WTC11 (cell line): ENCODE results near the gene TLE4. TPM values are rescaled to one million over a fixed set of nuclear protein-coding genes. Genes with fewer than 3 reads are reported as not detected.

Experiments used
- ATAC-seq: fragments of 200-7000 bp; cut with Tn5 transposase; 2 replicates; pipeline ENCODE4 v1.10.0; 2021; ENCODE audit warnings: mild to moderate bottlenecking, moderate library complexity
- CTCF ChIA-PET: fragments of 300-600 bp; sonication (Branson Sonifier 250); formaldehyde crosslinking; loops from one replicate; lab custom pipeline; 2021; ENCODE audit warnings: antibody characterized with exemption; lab: Charles Lee
- POLR2A ChIA-PET: fragments of 350-600 bp; sonication (Branson Sonifier 250); formaldehyde crosslinking; loops from one replicate; lab custom pipeline; 2021; ENCODE audit warnings: antibody characterized with exemption; lab: Charles Lee
- DNase-seq: peaks from one replicate; pipeline ENCODE4 v3.0.0; 2021; ENCODE audit warnings: low spot score
- H3K27ac Mint-ChIP-seq: 2 replicates; pipeline ENCODE4 v1.8.0; 2021; ENCODE audit warnings: mixed read lengths
- H3K27me3 Mint-ChIP-seq: 2 replicates; pipeline ENCODE4 v1.8.0; 2021; ENCODE audit warnings: low read depth, mild to moderate bottlenecking, moderate library complexity, mixed read lengths
- H3K36me3 Mint-ChIP-seq: 2 replicates; pipeline ENCODE4 v1.8.0; 2021; ENCODE audit warnings: mixed read lengths
- H3K4me1 Mint-ChIP-seq: 2 replicates; pipeline ENCODE4 v1.8.0; 2022; ENCODE audit warnings: mixed read lengths
- H3K4me3 Mint-ChIP-seq: 2 replicates; pipeline ENCODE4 v1.8.0; 2021; ENCODE audit warnings: mild to moderate bottlenecking, moderate library complexity, mixed read lengths
- H3K9me3 Mint-ChIP-seq: 2 replicates; pipeline ENCODE4 v1.8.0; 2021; ENCODE audit warnings: mixed read lengths
- ATF1 ChIP-seq: sonication (generic); formaldehyde crosslinking; IDR thresholded peaks from 2 replicates; pipeline ENCODE4 v1.8.1; 2023; ENCODE audit warnings: mild to moderate bottlenecking, moderate library complexity, missing genetic modification reagents
- ATF2 ChIP-seq: sonication (generic); formaldehyde crosslinking; IDR thresholded peaks from 2 replicates; pipeline ENCODE4 v1.8.1; 2022; ENCODE audit warnings: low read depth, missing genetic modification reagents, borderline replicate concordance
- ATF6 ChIP-seq: sonication (generic); formaldehyde crosslinking; IDR thresholded peaks from 2 replicates; pipeline ENCODE4 v1.8.1; 2023; ENCODE audit warnings: mild to moderate bottlenecking, missing genetic modification reagents
- CREB1 ChIP-seq: sonication (generic); formaldehyde crosslinking; IDR thresholded peaks from 2 replicates; pipeline ENCODE4 v1.8.0; 2023; ENCODE audit warnings: mild to moderate bottlenecking, missing genetic modification reagents
- CREM ChIP-seq: sonication (generic); formaldehyde crosslinking; IDR thresholded peaks from 2 replicates; pipeline ENCODE4 v1.8.1; 2022; ENCODE audit warnings: mild to moderate bottlenecking, missing genetic modification reagents, moderate library complexity
- ESRRA ChIP-seq: sonication (generic); formaldehyde crosslinking; IDR thresholded peaks from 2 replicates; pipeline ENCODE4 v1.8.1; 2022; ENCODE audit warnings: mild to moderate bottlenecking, missing genetic modification reagents, borderline replicate concordance
- FOXK1 ChIP-seq: sonication (generic); formaldehyde crosslinking; IDR thresholded peaks from 2 replicates; pipeline ENCODE4 v1.8.0; 2022; ENCODE audit warnings: mild to moderate bottlenecking, moderate library complexity, missing genetic modification reagents
- FOXP1 ChIP-seq: sonication (generic); formaldehyde crosslinking; IDR thresholded peaks from 2 replicates; pipeline ENCODE4 v1.8.0; 2022; ENCODE audit warnings: missing genetic modification reagents, mild to moderate bottlenecking, moderate library complexity, borderline replicate concordance
- HMGA2 ChIP-seq: fragments of 250-450 bp; sonication (Bioruptor Pico); IDR thresholded peaks from 2 replicates; pipeline ENCODE4 v1.4.0; 2021; ENCODE audit warnings: mild to moderate bottlenecking, moderate library complexity
- MAX ChIP-seq: sonication (generic); formaldehyde crosslinking; IDR thresholded peaks from 2 replicates; pipeline ENCODE4 v1.8.0; 2022; ENCODE audit warnings: mild to moderate bottlenecking, missing genetic modification reagents
- MLX ChIP-seq: sonication (generic); formaldehyde crosslinking; IDR thresholded peaks from 2 replicates; pipeline ENCODE4 v1.8.1; 2023; ENCODE audit warnings: mild to moderate bottlenecking, missing genetic modification reagents, moderate library complexity
- MYBL2 ChIP-seq: sonication (generic); formaldehyde crosslinking; IDR thresholded peaks from 2 replicates; pipeline ENCODE4 v1.8.1; 2023; ENCODE audit warnings: mild to moderate bottlenecking, moderate library complexity, missing genetic modification reagents
- NFATC4 ChIP-seq: fragments of 250-450 bp; sonication (Bioruptor Pico); IDR thresholded peaks from 2 replicates; pipeline ENCODE4 v1.9.0; 2021; ENCODE audit warnings: mild to moderate bottlenecking
- NFE2L1 ChIP-seq: sonication (generic); formaldehyde crosslinking; IDR thresholded peaks from 2 replicates; pipeline ENCODE4 v1.8.1; 2023; ENCODE audit warnings: missing genetic modification reagents
- NR2C2 ChIP-seq: sonication (generic); formaldehyde crosslinking; IDR thresholded peaks from 2 replicates; pipeline ENCODE4 v1.8.0; 2022; ENCODE audit warnings: mild to moderate bottlenecking, missing genetic modification reagents
- SOX15 ChIP-seq: fragments of 250-450 bp; sonication (Bioruptor Pico); IDR thresholded peaks from 2 replicates; pipeline ENCODE4 v1.9.0; 2021; ENCODE audit warnings: mild to moderate bottlenecking
- USF2 ChIP-seq: sonication (generic); formaldehyde crosslinking; IDR thresholded peaks from 2 replicates; pipeline ENCODE4 v1.8.1; 2023; ENCODE audit warnings: mild to moderate bottlenecking, missing genetic modification reagents, moderate library complexity
- ZNF138 ChIP-seq: sonication (generic); formaldehyde crosslinking; conservative IDR thresholded peaks from 2 replicates; pipeline ENCODE4 v1.8.1; 2022; ENCODE audit warnings: mild to moderate bottlenecking, moderate library complexity, missing genetic modification reagents
- ZNF281 ChIP-seq: sonication (generic); formaldehyde crosslinking; IDR thresholded peaks from 2 replicates; pipeline ENCODE4 v1.8.0; 2023; ENCODE audit warnings: mild to moderate bottlenecking, missing genetic modification reagents
- total RNA-seq: library from RNA; stranded (reverse); gene quantifications from 3 replicates; pipeline ENCODE4 v1.2.3, GENCODE V29; 2021
- TF ChIP-seq, protein P1 (sequence below): fragments of 250-450 bp; sonication (Bioruptor Pico); IDR thresholded peaks from 2 replicates; pipeline ENCODE4 v1.9.0; 2021; ENCODE audit warnings: mild to moderate bottlenecking
- TF ChIP-seq, protein P2 (sequence below): fragments of 200-600 bp; IDR thresholded peaks from 2 replicates; pipeline ENCODE4 v1.8.0; 2022; ENCODE audit warnings: antibody characterized with exemption
- TF ChIP-seq, protein P3 (sequence below): sonication (generic); formaldehyde crosslinking; IDR thresholded peaks from 2 replicates; pipeline ENCODE4 v1.8.0; 2022; ENCODE audit warnings: mild to moderate bottlenecking, missing genetic modification reagents

TLE4 gene
- total RNA-seq, 1 experiment from 2014 or later, result 48.1 TPM

- Mint-ChIP-seq H3K9me3 (peaks cover 11% of the 10 kb centered on the region), H3K4me1 (no peaks in the 10 kb centered on the region), H3K4me3 (no peak overlapping the region), H3K27me3 (no peaks in the 10 kb centered on the region), H3K36me3 (no peaks in the 10 kb centered on the region), H3K27ac (no peak overlapping the region)
- ATAC-seq (no peak), DNase-seq (no peak)
- CTCF ChIA-PET, result no interaction called here
- POLR2A ChIA-PET, result no interaction called here
- TF ChIP-seq, protein P1, sequence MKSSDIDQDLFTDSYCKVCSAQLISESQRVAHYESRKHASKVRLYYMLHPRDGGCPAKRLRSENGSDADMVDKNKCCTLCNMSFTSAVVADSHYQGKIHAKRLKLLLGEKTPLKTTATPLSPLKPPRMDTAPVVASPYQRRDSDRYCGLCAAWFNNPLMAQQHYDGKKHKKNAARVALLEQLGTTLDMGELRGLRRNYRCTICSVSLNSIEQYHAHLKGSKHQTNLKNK (CRISPR knock-in tag), result no peak
- TF ChIP-seq MYBL2 (CRISPR knock-in tag) (no peak), FOXK1 (CRISPR knock-in tag) (no peak)
Measured at GRCh38 chr9:79535534-79535933, 36.2 kb upstream of the TLE4 start.

DNA sequence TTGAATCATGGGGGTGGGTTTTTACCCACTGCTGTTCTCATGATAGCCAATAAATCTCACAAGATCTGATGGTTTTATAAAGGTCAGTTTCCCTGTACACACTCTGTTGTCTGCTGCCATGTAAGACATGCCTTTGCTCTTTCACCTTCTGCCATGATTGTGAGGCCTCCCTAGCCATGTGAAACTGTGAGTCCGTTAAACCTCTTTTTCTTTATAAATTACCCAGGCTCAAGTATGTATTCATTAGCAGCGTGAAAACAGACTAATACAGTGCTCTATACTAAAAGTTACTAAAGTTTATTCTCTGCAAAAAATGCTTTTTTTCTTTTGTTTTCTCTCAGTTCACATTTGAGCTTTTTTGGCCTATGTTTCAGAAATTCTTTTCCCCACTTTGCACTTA, 33.9 kb upstream of the TLE4 start:
- ChIA-PET CTCF (no interaction called here), POLR2A (no interaction called here)
- Mint-ChIP-seq H3K27ac (no peak overlapping the region), H3K4me1 (no peaks in the 10 kb centered on the region), H3K27me3 (no peaks in the 10 kb centered on the region; the same call in 1 of the 2 replicates), H3K36me3 (no peaks in the 10 kb centered on the region), H3K9me3 (peaks cover 7% of the 10 kb centered on the region), H3K4me3 (no peak overlapping the region)
- DNase-seq (no peak), ATAC-seq (no peak)
- TF ChIP-seq NFATC4 (CRISPR knock-in tag) (no peak), ATF1 (CRISPR knock-in tag) (no peak), MAX (CRISPR knock-in tag) (no peak), MLX (CRISPR knock-in tag) (no peak), CREB1 (no peak), HMGA2 (CRISPR knock-in tag) (no peak), ZNF281 (CRISPR knock-in tag) (no peak), USF2 (no peak), ESRRA (CRISPR knock-in tag) (no peak), FOXP1 (CRISPR knock-in tag) (no peak), NR2C2 (CRISPR knock-in tag) (no peak), ZNF138 (CRISPR knock-in tag) (no peak), SOX15 (CRISPR knock-in tag) (no peak), ATF2 (no peak), ATF6 (CRISPR knock-in tag) (no peak), FOXK1 (CRISPR knock-in tag) (no peak), NFE2L1 (no peak), CREM (CRISPR knock-in tag) (no peak)
- TF ChIP-seq, protein P2, sequence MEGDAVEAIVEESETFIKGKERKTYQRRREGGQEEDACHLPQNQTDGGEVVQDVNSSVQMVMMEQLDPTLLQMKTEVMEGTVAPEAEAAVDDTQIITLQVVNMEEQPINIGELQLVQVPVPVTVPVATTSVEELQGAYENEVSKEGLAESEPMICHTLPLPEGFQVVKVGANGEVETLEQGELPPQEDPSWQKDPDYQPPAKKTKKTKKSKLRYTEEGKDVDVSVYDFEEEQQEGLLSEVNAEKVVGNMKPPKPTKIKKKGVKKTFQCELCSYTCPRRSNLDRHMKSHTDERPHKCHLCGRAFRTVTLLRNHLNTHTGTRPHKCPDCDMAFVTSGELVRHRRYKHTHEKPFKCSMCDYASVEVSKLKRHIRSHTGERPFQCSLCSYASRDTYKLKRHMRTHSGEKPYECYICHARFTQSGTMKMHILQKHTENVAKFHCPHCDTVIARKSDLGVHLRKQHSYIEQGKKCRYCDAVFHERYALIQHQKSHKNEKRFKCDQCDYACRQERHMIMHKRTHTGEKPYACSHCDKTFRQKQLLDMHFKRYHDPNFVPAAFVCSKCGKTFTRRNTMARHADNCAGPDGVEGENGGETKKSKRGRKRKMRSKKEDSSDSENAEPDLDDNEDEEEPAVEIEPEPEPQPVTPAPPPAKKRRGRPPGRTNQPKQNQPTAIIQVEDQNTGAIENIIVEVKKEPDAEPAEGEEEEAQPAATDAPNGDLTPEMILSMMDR, result no peak
- TF ChIP-seq, protein P3, sequence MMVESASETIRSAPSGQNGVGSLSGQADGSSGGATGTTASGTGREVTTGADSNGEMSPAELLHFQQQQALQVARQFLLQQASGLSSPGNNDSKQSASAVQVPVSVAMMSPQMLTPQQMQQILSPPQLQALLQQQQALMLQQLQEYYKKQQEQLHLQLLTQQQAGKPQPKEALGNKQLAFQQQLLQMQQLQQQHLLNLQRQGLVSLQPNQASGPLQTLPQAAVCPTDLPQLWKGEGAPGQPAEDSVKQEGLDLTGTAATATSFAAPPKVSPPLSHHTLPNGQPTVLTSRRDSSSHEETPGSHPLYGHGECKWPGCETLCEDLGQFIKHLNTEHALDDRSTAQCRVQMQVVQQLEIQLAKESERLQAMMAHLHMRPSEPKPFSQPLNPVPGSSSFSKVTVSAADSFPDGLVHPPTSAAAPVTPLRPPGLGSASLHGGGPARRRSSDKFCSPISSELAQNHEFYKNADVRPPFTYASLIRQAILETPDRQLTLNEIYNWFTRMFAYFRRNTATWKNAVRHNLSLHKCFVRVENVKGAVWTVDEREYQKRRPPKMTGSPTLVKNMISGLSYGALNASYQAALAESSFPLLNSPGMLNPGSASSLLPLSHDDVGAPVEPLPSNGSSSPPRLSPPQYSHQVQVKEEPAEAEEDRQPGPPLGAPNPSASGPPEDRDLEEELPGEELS, result no peak
- TF ChIP-seq, all 79 proteins: peak for 0
